ENCODE results near the gene CSRNP3.

- no peak for TF ChIP-seq TAF1 (IDR thresholded peaks at IDR 0.05; ENCODE audit: borderline replicate concordance, low read depth, low read length)
- TF ChIP-seq POLR2A (IDR thresholded peaks at IDR 0.05; ENCODE audit: low read depth, low read length) = no peak
Observed at GRCh38 chr2:165452327-165452726, 17.2 kb upstream of the CSRNP3 start.
